NCI-H1048 (cell line): ENCODE measurements around the gene NOP16.

Source experiments
- DNase-seq: peaks from one replicate; lab custom pipeline; 2025; lab: John Stamatoyannopoulos, UW

The NOP16 gene

GRCh38 chr5:176360894-176361436 lies 27.4 kb downstream of the NOP16 start:
- DNase-seq: no peak

DNA sequence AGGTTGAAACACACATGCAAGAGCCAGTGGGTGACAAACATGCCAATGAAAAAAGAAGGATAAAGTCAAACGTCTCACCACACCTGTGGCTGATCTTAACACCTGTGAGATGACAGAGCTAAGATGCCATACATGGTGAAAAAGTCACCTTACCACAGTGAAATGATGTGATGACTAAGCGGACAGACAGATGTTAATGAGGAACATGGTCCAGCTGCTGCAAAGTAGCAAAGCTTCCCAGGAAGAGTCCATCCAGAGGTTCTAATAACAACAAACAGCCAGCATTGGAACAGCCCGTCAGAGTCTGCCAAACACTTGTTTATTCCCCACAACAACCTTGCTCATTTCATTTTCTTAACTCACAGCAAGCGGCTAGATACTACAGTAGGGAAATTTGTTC lies 28.7 kb downstream of the NOP16 start:
- no peak for DNase-seq

GRCh38 chr5:176356179-176356566 lies 32.2 kb downstream of the NOP16 start:
- DNase-seq: no peak

GRCh38 chr5:176355400-176356178 lies 32.8 kb downstream of the NOP16 start:
- no peak for DNase-seq

DNA sequence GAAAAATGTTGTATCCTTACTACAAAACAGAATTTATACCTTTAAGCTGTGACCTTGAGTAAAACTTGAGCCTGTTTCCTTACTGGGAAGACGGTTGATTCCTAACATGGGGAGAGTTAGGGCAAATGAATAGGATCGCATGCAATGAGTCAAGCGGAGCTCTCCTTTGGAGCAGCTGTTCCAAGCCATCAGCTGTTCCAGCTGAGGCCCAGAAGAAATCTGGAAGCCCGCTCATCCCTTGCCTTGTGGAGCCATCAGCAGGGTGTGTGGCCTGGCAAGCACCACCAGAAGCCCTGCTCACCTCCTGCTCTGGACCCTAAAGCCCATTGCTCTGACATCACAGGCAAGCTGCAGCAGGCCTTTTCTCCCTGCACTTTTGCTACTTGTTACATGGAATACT lies 34.9 kb downstream of the NOP16 start:
- no peak for DNase-seq

DNA sequence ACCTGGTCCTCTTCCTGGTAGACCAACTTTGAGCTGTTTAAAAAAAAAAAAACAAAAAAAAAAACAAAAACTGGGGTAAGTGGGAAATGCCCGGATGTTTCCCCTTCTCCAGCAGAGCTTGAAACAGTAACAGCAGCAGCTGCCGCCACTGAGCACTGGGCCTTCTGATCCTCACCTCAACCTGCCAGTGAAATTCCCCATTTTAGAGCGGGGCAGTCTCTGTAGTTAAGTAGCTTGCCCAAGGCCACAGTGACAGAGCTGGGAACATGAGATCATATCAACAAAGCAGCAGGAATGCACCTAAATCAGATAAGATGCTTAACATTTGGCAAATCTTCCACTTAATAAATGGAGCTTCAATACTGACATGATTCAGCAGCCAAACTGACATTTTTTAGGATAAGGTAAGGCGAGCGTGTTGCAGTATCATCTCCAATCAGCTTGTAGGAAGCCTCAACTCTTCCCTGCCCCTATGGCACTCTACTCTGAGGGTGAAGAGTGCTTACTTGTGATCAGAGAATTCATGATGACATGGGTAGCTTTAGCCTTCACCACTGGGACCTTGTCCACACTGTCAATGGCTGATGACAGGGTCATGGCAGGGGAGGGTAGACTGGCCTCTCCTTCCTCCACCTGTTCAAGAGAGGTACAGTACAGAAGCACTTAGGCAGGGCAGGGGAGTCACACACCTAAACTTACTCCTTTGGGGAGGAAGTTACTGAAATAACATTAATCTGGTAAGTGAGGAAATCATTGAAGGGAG lies 36.1 kb downstream of the NOP16 start:
- DNase-seq: no peak

GRCh38 chr5:176350416-176350815 lies 38.0 kb downstream of the NOP16 start:
- DNase-seq: no peak

DNA sequence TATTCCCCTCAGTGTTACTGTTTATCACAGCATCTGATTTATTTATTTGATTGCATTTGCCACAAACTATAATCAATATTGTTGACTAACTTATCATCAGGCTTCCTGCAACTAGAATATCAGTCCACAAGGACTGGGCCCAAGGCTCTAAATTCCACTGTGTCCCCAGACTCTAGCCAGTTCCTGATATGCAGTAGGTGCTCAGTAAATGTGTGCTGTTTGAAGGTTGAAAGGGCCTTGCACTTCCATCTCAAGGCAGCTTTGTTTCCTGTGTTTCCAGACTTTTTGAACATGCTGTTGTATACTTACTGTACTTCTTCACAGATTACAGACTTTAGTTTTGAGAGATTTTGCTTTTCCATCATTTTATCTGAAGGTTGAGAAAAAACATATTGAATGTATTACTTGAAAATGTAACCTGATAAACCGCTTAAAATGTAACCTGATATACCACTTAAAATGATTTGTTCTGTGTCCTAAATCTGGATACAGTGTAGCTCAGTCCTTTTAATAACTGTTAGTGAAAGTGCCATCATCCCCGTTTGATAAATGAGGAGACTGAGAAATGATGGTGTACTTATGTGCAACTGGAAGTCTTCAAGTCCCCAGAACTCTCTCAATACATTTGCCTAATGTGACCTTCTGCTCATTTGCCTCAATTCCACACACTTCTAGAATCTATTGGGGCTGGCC lies 45.5 kb downstream of the NOP16 start:
- no peak for DNase-seq

GRCh38 chr5:176342158-176342483 lies 46.3 kb downstream of the NOP16 start:
- DNase-seq: no peak

- DNase-seq: no peak
These were observed 46.9 kb downstream of the NOP16 start for GRCh38 chr5:176341325-176342157.

GRCh38 chr5:176339304-176339703 lies 49.1 kb downstream of the NOP16 start:
- DNase-seq: no peak

GRCh38 chr5:176337913-176338312 lies 50.5 kb downstream of the NOP16 start:
- no peak for DNase-seq

DNA sequence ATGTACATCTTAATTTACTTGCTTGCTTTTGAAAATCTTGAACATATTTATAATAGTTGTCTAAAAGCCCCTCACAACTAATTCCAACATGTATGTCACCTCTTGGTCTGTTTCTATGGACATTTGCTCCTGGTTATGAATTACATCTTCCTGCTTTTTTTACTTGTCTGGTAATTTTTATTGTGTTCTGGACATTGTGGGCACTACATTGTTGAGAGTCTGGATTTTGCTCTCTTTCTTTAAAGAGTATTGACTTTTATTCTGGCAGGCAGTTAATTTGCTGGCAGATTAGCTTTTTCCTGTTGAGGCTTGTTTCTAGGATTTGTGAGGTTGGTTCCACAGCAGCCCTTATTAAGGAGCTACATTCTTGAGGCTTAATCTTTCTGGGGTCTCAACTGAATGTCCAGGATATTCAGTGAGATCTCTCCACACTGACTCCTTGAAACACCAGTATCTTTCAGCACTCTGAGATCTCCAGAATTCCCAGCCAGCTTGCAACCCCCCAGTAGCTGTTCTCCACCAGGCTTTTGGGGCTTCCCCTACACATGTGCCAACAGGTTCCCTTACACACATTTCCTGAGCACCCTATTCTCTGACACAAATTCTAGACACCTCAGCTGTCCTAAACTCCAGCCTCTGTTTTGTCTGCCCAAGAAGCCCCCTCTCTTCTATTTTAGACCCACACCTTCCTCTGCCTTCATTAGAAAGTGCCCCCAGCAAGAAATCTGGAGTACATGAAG lies 54.2 kb downstream of the NOP16 start:
- no peak for DNase-seq
